ENCODE data around the gene CHTF18.

GRCh38 chr16:765488-765865, 22.9 kb upstream of the CHTF18 start:
- TF ChIP-seq CTCF (IDR thresholded peaks at IDR 0.05) (no peak), POLR2AphosphoS5 (IDR thresholded peaks at IDR 0.05) (no peak), EP300 (IDR thresholded peaks at IDR 0.05) (no peak), POLR2A (IDR thresholded peaks at IDR 0.05; ENCODE audit: low read depth) (no peak)
